ENCODE results near the gene CDC42BPB. TPM values are rescaled to one million over a fixed set of nuclear protein-coding genes. Genes with fewer than 3 reads are reported as not detected.

CDC42BPB gene
- total RNA-seq, 1 donor from 2014 or later: 68.4 TPM

DNA sequence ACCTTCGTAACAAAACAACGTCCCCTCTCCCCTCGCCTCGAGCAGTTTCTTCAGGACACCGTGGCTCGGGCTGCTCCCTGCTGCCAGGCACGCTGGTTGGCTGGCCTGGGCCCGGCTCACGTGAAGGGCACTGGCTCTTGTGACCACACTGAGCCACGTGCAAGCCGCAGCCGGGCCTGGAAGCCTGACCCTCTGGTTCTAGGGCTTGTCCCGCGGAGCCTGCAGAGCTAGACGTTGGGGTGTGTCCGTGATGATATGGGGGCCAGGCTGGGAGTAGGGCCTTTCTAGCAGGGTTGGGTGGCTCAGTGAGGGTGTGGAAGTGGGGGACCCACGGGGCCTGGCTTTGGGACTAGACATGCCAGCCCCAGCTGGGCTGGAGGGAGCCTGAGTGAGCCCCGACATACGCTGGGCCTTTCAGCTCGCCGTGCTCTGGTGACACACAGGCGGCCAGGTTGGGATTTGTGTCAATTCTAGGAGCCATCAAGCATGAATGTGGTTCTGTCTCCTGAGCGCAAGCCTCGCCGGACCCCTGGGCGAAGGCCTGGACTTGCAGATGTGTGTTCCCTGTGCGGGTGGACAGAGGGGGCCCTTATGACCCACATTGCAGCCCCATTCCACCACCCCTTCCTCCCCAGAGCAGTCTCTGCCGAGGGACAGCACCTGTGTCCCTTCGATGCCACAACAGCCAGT, 148.4 kb downstream of the CDC42BPB start:
- DNase-seq (ENCODE audit: low read depth): no peak
- TF ChIP-seq, protein P1, sequence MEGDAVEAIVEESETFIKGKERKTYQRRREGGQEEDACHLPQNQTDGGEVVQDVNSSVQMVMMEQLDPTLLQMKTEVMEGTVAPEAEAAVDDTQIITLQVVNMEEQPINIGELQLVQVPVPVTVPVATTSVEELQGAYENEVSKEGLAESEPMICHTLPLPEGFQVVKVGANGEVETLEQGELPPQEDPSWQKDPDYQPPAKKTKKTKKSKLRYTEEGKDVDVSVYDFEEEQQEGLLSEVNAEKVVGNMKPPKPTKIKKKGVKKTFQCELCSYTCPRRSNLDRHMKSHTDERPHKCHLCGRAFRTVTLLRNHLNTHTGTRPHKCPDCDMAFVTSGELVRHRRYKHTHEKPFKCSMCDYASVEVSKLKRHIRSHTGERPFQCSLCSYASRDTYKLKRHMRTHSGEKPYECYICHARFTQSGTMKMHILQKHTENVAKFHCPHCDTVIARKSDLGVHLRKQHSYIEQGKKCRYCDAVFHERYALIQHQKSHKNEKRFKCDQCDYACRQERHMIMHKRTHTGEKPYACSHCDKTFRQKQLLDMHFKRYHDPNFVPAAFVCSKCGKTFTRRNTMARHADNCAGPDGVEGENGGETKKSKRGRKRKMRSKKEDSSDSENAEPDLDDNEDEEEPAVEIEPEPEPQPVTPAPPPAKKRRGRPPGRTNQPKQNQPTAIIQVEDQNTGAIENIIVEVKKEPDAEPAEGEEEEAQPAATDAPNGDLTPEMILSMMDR (conservative IDR thresholded peaks at IDR 0.05; ENCODE audit: low read depth, low read length): no peak
- no peak overlapping the region for H3K4me3 ChIP-seq (ENCODE audit: low read depth, low read length)

DNA sequence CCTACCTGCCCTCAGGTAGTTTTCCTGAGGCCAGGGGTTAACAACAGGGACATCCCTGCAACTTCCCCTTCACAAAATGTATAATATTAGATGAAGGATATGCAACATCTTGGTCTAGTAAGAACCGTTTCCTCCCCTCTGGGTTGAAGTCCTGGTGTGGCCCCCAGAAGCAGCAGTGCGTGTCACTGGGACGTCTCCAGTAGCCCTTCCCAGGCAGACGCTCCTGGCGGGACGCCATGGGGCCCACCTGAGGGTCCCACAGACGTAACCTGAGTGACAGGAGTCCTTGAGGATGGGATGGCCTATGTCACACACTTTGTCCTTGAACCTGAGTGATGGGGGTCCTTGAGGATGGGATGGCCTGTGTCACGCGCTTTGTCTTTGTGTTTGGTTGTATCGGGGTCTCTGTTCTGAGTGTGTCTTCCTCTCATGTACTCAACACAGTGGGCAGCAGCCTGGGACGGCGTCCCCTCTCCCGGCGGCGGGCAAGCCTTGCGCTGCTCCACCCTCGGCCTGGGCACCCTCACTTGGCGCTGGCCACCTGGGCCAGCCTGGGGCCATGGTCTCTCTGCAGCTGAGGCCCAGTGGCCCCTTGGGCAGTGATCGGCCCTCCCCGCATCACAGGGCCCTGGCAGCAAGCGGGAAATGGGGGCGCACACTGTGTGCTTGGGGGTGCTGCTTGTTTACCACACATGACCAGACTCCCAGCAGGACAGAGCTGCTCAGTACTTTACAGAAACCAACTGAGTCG, 149.2 kb downstream of the CDC42BPB start:
- no peak for DNase-seq (ENCODE audit: low read depth)
- no peak overlapping the region for H3K4me3 ChIP-seq (ENCODE audit: low read depth, low read length)
- TF ChIP-seq, protein P1 (conservative IDR thresholded peaks at IDR 0.05; ENCODE audit: low read depth, low read length): no peak

DNA sequence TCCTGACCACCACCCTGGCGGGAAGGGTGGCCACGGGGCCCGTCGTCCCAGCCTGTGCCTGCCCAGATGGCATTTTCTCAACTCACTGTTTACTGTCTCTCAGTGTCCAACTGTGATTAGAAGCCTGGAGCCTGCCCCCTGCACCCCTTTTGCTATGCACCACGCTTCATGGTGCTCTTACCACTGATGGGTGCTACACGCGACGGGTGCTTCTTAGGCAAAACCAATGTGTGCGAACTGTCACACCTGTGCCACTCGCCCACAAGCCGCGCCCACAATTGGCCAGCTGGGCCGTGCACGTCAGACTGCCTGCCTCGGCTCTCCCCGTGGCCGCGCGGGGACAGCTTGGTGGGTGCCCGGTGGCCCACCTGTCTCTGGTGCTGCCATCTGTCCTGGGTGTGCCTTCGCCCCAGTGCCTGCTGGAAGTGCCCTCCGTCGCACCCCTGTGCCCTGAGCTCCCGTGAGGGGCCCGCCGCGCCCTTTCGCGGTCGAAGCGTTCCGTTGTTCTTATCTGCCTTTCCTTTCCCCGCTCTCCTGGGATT, 150.0 kb downstream of the CDC42BPB start:
- TF ChIP-seq, protein P1 (conservative IDR thresholded peaks at IDR 0.05; ENCODE audit: low read depth, low read length): no peak
- no peak for DNase-seq (ENCODE audit: low read depth)
- H3K4me3 ChIP-seq (ENCODE audit: low read depth, low read length): no peak overlapping the region

DNA sequence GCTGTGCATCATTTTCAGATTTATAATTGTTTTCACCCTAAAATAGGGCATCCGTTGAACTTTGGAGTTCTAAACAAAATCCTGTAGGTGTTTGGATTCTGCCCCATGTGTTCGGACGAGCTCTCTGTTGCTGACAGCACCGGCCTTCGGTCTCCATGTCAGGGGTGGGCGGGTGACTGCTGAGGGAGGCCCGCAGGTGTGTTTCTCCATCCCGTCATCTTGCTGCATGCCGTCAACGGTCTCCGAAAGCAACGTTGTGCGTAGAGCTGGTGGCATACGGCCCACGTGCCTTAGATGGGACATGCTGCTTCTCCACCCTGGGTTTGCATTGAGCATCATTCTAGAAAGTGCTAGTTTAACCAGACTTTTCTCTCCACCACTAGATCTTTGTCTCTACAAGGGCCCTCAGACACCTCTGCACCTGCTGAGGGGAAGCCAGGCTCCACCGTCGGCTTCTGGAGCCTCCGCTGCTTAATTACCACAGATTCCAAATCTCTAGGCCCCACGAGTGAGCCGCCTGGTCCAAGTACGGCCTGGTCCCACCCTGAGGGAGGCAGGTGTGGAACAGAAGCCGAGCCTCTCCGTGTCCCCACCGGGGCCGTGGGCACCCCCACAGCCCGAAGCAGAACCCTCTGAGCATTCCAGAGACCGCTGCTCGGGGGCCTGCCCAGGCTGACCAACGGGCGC, 150.6 kb downstream of the CDC42BPB start:
- no peak for DNase-seq (ENCODE audit: low read depth)
- TF ChIP-seq, protein P1 (conservative IDR thresholded peaks at IDR 0.05; ENCODE audit: low read depth, low read length): no peak
- no peak overlapping the region for H3K4me3 ChIP-seq (ENCODE audit: low read depth, low read length)

DNA sequence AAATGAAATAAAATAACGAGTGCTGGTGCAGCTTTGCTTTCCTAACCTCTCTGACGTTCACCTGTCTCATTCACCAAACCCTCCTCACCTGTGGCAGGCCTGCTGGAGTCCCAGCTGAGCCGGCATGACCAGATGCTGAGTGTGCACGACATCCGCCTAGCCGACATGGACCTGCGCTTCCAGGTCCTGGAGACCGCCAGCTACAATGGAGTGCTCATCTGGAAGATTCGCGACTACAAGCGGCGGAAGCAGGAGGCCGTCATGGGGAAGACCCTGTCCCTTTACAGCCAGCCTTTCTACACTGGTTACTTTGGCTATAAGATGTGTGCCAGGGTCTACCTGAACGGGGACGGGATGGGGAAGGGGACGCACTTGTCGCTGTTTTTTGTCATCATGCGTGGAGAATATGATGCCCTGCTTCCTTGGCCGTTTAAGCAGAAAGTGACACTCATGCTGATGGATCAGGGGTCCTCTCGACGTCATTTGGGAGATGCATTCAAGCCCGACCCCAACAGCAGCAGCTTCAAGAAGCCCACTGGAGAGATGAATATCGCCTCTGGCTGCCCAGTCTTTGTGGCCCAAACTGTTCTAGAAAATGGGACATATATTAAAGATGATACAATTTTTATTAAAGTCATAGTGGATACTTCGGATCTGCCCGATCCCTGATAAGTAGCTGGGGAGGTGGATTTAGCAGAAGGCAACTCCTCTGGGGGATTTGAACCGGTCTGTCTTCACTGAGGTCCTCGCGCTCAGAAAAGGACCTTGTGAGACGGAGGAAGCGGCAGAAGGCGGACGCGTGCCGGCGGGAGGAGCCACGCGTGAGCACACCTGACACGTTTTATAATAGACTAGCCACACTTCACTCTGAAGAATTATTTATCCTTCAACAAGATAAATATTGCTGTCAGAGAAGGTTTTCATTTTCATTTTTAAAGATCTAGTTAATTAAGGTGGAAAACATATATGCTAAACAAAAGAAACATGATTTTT, 151.9 kb downstream of the CDC42BPB start:
- TF ChIP-seq, protein P1 (conservative IDR thresholded peaks at IDR 0.05; ENCODE audit: low read depth, low read length): no peak
- no peak overlapping the region for H3K4me3 ChIP-seq (ENCODE audit: low read depth, low read length)
- no peak for DNase-seq (ENCODE audit: low read depth)

All from epithelial cell of proximal tubule (primary cell).